RCC 7860 (cell line): ENCODE measurements around the gene MAP2K3.

Experiments used
- DNase-seq: peaks from one replicate; pipeline ENCODE4 v3.0.0-alpha.2; 2015; ENCODE audit warnings: low spot score
- FAIRE-seq: peaks from 2 replicates; lab custom pipeline; 2012; peaks lifted over from hg19 to GRCh38; lab: Jason Lieb, UNC

The MAP2K3 gene

DNA sequence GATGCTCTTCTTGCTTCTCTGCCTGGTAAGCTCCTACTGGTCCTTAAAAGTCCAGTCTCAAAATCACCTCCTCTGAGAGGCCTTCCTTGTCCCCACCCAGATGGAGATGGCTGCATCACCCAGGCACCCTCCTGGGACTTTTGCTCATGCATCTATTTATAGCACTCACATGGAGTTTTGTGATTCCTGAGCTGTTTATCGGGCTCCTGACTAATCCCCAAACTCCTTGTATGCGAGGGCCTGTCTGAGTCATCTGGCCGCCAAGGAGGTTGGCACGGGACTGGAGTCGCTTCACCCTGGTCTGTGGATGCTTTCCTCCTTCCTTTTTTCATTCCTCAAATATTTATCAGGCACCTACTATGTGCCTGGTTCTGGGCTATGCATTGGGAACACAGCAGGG, 2.3 kb upstream of the MAP2K3 start:
- peak; percentile 85 for DNase-seq
- peak; percentile 84 for FAIRE-seq

- FAIRE-seq (no peak), DNase-seq (no peak)
Measured at GRCh38 chr17:21282850-21283249, 1.7 kb upstream of the MAP2K3 start.

DNA sequence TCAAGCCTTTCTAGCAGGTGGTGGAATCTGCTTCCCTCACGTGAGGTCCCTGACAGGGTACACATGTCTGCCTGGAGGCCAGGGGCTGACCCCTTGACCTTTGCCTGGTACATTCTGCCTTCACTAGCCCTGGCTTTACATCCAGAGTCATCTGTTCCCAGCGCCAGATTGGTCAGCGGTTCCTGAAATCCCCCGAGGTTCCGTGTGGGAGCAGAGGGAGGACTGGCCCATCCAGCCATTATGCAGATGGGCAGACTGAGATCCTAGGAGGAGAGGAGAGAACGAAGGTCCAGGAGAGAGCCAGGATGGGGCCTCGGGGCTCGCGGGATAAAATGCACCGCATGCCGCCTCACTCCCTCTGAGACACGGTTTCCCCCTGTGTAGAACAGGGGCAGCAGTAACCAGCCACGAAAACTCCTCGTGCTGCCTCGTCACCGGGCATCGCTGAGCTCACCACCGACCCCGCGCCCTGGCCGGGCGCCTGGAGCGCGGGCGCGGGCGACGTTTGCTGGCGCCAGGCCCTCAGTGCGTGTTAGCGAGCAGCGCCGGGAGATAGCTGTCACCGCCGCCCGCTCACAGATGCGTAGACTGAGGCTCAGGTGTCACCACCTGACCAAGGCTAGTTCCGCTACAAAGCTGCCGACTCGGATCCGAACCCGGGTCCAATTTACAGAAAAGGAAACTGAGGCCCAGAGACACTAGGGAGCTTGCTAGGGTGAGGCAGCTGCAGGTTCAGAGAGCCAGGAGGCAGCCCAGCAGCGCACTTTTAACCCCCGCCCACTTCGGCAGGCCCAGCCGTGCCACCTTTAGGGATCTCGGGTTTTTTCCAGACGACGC, 811 bp upstream of the MAP2K3 start:
- DNase-seq (no peak), FAIRE-seq (no peak)

- DNase-seq = peak; percentile 26
Measured at GRCh38 chr17:21285164-21286065, 904 bp downstream of the MAP2K3 start.

GRCh38 chr17:21286066-21286770, 1.7 kb downstream of the MAP2K3 start:
- FAIRE-seq (peak; percentile 86), DNase-seq (peak; percentile 87)

More at GRCh38 chr17:21285164-21286065, 904 bp downstream of the MAP2K3 start:
- FAIRE-seq = no peak

DNA sequence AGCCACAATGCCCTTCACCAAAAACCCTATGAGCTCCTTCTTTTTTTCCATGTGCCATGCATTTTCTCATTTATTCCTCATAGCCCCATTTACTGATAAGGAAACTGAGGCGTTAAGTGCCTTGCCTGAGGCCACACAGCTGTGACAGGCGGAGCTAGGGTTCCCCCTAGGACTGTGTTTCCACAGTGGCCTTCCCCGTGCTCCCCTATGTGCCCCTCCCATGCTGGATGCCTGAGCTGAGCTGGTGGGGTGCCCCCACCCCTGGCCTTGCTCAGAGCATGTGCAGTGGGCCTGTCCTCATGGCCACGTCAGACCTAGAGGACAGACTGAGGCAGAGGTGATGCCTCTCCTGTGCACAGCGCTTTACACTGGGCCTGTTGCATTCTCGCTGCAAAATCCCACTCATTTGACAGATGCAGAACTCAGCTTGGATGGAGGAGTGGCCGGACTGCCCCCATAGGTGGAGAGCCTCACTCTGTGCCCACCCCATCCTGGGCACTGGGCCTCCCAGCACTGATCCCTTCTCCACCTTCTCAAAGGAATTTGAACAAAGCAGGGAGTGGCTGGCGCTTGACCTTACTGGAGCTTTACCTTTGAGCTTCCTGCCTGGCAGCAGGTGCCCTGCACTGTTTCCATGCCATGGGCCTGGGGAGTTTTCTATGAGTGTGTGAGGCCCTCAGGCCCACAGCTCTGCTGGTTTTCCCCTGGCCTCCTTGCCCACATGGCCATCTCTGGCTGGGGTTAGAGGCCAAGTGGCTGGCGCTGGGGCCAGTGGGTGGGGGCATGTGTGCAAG, 2.6 kb downstream of the MAP2K3 start:
- DNase-seq = no peak
- no peak for FAIRE-seq

DNA sequence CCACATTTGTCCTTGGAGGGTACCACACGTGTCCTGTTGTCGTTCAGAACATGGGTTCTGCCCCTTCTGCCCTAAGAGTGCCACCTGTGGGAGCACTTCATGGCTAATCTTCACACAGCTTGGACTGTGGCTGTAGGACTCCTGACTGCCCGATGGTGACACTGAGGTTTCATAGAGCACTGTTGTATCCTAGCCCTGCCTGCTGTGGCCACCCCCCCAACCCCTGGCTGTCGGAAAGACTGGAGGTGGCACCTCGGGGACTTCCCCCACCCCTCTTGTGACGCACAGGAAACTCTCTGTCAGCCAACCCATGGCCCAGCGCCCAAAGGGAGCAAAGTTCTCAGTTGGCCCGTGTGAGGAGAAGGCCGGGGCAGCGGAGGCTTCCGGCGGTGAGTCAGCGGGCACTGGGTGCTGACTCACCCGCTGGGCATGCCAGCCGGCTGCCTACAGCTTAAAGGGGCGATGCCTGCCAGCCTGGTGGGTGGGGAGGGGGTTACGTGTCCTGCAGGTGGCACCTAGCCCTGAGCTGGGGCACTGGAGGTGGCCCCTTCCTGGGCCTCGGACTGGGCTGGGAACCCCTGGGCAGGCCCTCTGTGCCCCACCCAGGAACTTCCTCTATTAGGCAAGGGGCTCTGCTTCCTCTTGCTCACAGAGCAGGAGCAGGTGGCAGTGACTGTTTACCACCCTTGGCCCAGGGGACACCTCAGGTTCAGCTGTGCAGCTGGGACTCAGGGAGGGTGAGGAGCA, 3.4 kb downstream of the MAP2K3 start:
- peak; percentile 92 for FAIRE-seq
- peak; percentile 94 for DNase-seq

- FAIRE-seq (no peak), DNase-seq (no peak)
Measured at GRCh38 chr17:21288571-21289017, 4.1 kb downstream of the MAP2K3 start.

DNA sequence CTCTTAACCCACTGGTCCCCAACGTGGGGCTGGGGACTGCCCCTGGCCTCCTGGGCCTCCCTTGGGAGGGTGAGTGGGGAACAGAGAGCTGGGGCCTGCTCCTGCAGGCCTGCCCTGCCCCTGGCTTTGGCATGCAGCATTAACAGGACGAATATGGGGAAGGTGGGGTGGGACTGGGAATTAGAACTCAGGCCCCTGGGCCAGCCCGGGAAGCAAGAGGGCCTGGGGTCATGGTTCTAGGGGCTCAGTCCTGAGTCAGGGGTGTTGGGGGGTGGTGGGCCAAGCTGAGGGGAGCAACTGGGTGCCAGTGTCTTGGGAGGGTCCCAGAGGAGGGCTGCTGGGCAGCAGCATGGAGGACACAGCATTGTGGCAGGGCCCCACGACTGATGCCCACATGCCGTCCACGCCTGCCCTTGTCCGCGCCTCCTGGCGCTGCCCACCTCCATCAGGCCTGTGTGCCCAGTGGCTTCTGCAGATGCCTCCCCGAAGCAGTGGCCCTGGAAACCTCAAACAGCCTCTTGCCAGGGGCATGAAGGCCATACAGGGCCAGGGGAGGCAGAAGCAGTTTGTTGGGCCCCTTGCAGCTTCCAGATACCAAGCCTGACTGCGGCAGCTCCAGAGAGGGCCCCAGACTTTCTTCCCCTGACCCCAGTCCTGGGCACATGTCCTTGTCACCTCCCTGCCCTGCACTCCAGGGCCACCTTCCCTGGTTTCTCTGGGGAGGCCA, 4.8 kb downstream of the MAP2K3 start:
- no peak for FAIRE-seq
- no peak for DNase-seq

GRCh38 chr17:21289902-21290571, 5.5 kb downstream of the MAP2K3 start:
- FAIRE-seq (no peak), DNase-seq (no peak)

DNA sequence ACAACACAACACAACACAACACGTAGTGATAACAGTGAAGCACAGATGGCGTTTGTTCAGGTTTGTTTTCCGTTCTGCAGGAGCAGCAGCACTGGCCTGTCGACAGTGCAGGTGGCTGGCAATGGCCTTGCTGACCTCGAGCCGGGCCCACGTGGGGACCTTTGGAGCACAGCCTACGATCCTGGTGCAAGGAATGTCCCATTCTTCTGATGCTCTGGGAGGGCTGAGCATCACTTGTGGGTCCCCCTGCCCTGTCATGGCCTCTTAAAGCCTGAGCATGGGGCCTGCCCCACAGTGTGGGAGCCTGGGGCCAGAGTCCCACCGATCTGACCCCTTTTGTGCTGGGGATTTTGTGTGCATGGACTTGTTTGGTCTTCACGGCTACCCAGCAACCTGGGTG, 6.8 kb downstream of the MAP2K3 start:
- FAIRE-seq (no peak), DNase-seq (no peak)

- no peak for FAIRE-seq
- no peak for DNase-seq
Measured at GRCh38 chr17:21291862-21292261, 7.4 kb downstream of the MAP2K3 start.

DNA sequence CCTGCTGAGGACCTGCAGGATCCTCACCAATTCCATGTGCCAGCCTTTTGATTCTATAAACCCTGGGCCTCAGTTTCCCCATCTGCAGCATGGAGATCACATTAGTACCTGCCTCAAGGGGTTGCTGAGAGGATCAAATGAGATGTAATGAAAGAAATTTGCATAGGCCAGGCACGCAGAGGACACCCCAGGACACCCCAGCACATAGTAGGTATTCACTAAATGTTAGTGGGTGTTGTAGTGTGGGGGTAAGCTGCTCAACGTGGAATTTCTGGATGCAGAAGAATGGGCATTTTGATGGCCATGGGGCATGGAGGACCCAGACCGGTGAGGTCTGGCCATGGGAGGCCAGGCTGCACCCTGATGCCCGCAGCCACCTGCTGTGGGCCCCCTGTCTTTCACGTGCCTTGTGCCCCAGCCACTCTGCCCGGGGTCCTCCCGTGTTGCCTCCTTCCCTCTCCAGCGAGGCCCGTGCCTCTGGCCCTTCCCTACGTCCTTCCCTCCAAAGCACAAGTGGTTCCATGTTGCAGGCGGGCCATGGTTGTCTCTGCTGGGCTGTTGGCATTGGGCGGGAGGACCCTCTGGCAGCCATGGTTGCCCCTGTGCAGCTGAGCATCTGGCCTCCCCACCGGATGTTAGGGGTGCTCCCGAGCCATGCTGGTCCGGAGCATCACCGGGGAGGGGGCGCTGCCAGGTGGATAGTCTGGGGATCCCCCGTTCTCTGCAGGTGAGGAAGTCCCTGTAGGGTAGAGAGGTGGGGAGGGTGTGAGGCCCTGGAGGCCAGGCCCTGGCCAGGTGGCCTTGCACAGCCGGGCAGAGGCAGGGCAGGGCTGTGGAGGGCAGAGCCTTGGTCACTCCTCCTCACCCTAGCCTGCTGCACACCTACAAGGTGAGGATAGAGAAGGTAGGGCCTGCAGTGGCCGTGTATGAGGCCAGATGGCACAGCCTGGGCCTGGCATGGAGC, 8.6 kb downstream of the MAP2K3 start:
- FAIRE-seq = no peak
- no peak for DNase-seq

GRCh38 chr17:21293831-21294210, 9.3 kb downstream of the MAP2K3 start:
- no peak for FAIRE-seq
- DNase-seq = no peak

DNA sequence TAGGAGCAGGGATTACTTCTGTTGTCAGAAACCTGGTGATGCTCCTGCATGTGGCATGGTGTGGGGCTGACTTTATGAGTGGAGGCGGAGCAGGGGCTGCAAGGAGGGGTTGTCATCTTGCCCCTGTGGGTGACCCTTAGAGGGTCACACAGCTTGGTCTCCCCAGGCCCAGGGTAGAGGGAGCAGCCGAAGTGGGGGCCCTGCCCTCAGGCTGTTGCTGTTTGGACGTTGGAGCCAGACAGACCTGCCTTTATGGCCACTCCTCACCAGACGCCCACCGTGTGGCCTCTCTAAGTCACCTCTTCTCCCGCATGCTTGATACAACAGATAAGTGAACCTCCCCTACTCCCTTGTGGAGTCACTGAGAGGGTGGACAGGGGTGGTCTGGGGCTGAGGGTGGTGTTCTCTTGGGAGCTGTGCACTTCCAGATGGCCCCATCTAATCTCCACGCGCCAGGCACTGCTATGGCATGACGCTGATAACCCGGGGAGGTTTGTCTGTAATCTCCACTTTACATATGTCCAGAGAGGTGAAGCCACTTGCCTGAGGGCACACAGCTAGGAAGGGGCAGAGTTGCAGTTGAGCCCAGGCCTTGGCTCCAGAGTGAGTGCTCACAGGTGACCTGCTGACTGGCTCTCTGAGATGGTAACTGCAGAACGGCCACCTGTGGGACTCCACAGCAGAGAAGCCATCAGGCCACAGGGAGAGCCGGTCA, 10.0 kb downstream of the MAP2K3 start:
- DNase-seq (no peak), FAIRE-seq (no peak)

DNA sequence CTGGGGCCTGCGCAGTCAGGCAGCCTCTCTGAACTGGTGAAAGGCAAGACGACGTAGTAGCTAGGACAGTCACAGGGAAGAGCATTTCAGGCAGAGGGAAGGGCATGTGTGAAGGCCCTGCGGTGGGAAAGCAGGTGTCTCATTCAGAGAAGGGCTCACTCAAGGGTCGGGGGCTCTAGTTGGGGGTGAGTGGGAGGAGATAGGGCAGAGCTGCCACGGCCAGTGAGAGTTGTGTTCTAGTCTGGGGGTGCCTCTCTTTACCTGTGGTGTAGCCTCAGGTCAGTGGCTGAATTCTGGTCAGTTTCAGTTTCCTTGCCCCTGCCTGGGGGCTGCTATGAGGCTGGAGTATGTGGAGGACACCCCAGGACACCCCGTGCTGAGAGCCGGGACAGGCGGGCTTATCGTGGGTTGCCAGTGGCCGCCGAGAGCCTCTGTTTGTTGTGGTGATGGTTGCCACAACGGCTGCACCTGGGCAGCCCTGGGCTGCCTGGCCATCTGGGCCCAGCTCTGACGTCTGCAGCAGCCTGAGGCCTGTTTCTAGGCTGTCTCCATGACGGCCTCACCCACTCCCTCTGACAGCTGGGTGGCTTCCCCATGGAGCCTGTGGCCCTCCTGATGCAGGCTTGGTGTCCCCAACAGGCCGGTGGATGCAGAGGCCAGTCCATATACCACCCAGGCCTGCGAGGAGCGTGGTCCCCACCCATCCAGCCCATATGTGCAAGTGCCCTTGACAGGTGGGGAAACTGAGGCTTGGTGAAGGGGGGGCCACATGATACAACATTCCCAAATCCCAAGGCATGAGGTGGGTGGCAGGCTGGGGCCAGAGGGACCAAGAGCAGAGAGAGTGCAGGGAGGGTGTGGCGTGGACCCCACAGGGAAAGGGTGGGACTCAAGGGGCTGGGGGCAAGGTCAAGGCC, 10.8 kb downstream of the MAP2K3 start:
- no peak for DNase-seq
- FAIRE-seq = no peak
